Breast epithelium (tissue), 4 donors: ENCODE results near the gene CMTM4. TPM values are rescaled to one million over a fixed set of nuclear protein-coding genes. Genes with fewer than 3 reads are reported as not detected.
A peak's percentile ranks its signal among the peaks of the same experiment; 100 is the strongest.

Experiments
- DNase-seq, 2 donors: peaks; one replicate each; pipeline ENCODE4 v3.0.0-alpha.2; 2019; ENCODE audit warnings: low spot score in 2 of 2
- H3K27ac ChIP-seq, 2 donors: fragments of 200-600 bp; sonication (generic) in 1 of 2; one replicate each; pipeline ENCODE4 v1.5.1; 2016 to 2019; ENCODE audit warnings: mild to moderate bottlenecking in 1 of 2
- H3K27me3 ChIP-seq, 2 donors: fragments of 200-600 bp; sonication (generic) in 1 of 2; one replicate each; pipeline versions ENCODE4 v1.5.1 to v1.6.0; 2017 to 2019; ENCODE audit warnings: control low read depth in 1 of 2, mild to moderate bottlenecking in 1 of 2
- H3K36me3 ChIP-seq: fragments of 200-600 bp; one replicate; pipeline ENCODE4 v1.5.1; 2019
- H3K4me1 ChIP-seq, 2 donors: fragments of 200-600 bp; sonication (generic); one replicate each; pipeline ENCODE4 v1.5.1; 2016 to 2019; ENCODE audit warnings: control low read depth in 1 of 2
- H3K4me3 ChIP-seq, 3 donors: fragments of 200-600 bp; sonication (generic); 1 replicate in 2 of 3; 2 replicates in 1 of 3; pipeline ENCODE4 v1.5.1; 2016 to 2019; ENCODE audit warnings: mild to moderate bottlenecking in 3 of 3, moderate library complexity in 2 of 3
- H3K9me3 ChIP-seq, 2 donors: fragments of 200-600 bp; sonication (generic) in 1 of 2; one replicate each; pipeline ENCODE4 v1.5.1; 2016 to 2019; ENCODE audit warnings: control low read depth in 1 of 2
- CTCF ChIP-seq, 3 donors: fragments of 450-650 bp; IDR thresholded peaks; one replicate each; pipeline ENCODE4 v1.5.1; 2016 to 2017; ENCODE audit warnings: antibody characterized with exemption in 3 of 3, mild to moderate bottlenecking in 3 of 3, moderate library complexity in 3 of 3
- POLR2A ChIP-seq: fragments of 450-650 bp; IDR thresholded peaks from one replicate; pipeline ENCODE4 v1.6.1; 2016; ENCODE audit warnings: antibody characterized with exemption, mild to moderate bottlenecking, moderate library complexity
- POLR2AphosphoS5 ChIP-seq, 3 donors: sonication (generic); formaldehyde crosslinking; IDR thresholded peaks; one replicate each; pipeline ENCODE4 v1.6.1; 2017; ENCODE audit warnings: antibody characterized with exemption in 3 of 3
- intact Hi-C: fragments of 100-400 bp; cut with DNase I; formaldehyde crosslinking; loops from one replicate; pipeline ENCODE4 v1.15.1; 2023; ENCODE audit warnings: low total_unique reads
- total RNA-seq, 3 donors: library from RNA; depleted of rRNA; stranded (reverse); fragments of >200 nt; gene quantifications; one replicate each; pipeline ENCODE4 v1.1.0, GENCODE V29; 2016

The CMTM4 gene
- total RNA-seq, 3 donors from 2014 or later: 12.5 to 35.4 (median 33.7) TPM

DNA sequence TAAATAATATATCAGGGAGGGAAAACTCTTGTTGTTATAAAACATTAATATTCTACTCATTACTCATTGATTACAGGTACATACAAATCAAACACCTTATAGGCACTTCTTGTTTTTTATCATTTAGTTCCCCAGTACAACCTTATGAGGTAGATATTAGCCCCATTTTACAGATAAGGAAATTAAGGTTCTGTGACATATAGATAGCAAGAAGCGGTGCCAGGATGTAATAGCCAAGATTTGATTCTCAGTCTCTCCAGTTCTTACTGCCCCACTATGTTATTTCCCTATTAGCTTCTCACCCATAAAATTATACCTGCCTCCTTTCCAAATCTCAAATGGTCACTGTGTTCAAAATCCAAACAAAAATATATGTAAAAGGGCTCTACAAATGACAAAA, 55.2 kb downstream of the CMTM4 start:
- Histone ChIP-seq H3K9me3 (no peaks in the 10 kb centered on the region), H3K27me3 (no peaks in the 10 kb centered on the region), H3K4me3 (no peak overlapping the region), H3K36me3 (no peaks in the 10 kb centered on the region), H3K4me1 (no peaks in the 10 kb centered on the region), H3K27ac (no peak overlapping the region)
- intact Hi-C loops: loop anchor here (5.0 kb wide), 1 partner anchor 366 kb away; no protein-coding TSS in a partner anchor
- no peak for TF ChIP-seq CTCF (IDR thresholded peaks at IDR 0.05)
- no peak for TF ChIP-seq POLR2A
- TF ChIP-seq POLR2AphosphoS5 (IDR thresholded peaks at IDR 0.05): no peak
- DNase-seq: no peak

GRCh38 chr16:66640724-66641314, 55.7 kb downstream of the CMTM4 start:
- intact Hi-C loops: loop anchor here (5.0 kb wide), 1 partner anchor 366 kb away; no protein-coding TSS in a partner anchor
- Histone ChIP-seq H3K27me3 (no peaks in the 10 kb centered on the region), H3K36me3 (no peaks in the 10 kb centered on the region), H3K9me3 (no peaks in the 10 kb centered on the region), H3K4me3 (no peak overlapping the region), H3K4me1 (no peaks in the 10 kb centered on the region), H3K27ac (no peak overlapping the region)
- TF ChIP-seq CTCF (IDR thresholded peaks at IDR 0.05) (no peak), POLR2A (no peak), POLR2AphosphoS5 (IDR thresholded peaks at IDR 0.05) (no peak)
- DNase-seq: no peak

DNA sequence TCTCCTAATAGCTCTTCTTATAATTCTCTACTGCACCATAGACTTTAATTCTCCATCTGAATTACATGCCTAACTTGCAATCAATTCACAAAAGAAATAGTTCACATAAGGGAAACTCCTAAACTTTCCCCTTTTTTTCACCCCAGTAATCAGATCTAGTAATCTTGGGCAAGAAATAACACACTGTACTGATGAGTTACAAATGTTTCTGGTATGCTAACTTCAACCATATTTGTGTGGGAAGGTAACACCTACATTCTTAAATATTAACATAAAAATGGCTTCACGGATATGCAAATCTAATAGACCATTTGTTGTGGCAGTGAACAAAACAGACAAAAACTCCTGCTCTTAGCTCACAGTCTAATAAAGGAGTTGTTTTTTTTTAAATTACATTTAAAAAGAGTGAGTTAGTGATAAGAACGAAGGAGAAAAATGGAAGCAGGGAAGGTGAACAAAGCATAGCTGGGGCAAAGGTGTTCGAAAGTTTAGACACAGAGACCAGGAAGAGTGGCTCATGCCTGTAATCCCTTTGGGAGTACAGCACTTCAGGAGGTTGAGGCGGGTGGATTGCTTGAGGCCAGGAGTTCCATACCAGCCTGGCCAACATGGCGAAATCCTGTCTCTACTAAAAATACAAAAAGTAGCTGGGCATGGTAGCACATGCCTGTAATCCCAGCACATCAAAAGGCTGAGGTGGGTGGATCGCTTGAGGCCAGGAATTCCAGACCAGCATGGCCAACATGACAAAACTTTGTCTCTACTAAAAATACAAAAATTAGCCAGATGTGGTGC, 57.3 kb downstream of the CMTM4 start:
- peak in 1 of 2 donors; percentile 54 for DNase-seq
- Histone ChIP-seq H3K9me3 (no peaks in the 10 kb centered on the region), H3K4me3 (no peak overlapping the region), H3K27ac (peak overlapping the region in 1 of 2 donors; percentile 49), H3K4me1 (no peaks in the 10 kb centered on the region), H3K27me3 (no peaks in the 10 kb centered on the region), H3K36me3 (no peaks in the 10 kb centered on the region)
- no peak for TF ChIP-seq CTCF (IDR thresholded peaks at IDR 0.05)
- no peak for TF ChIP-seq POLR2AphosphoS5 (IDR thresholded peaks at IDR 0.05)
- TF ChIP-seq POLR2A: no peak
- intact Hi-C loops: no loop called here

DNA sequence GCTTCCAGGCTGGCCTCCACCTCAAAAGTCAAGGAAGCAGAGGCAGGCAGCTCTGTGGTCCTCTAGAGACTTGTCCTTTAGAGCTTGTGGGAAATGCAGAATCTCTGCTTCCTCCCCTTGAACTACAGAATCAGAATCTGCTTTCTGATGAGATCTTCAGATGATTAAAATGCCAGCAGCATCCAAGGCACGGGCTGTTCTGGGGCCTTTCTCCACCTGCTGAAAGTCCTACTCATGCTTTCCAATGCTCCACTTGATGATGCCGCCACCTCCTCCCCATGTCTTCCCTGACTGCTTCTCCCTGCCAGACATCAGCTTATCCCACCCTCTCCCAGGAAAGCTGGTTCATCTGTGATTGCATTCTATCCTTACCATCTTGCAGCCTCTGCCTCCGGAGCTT, 58.7 kb downstream of the CMTM4 start:
- Histone ChIP-seq H3K9me3 (no peaks in the 10 kb centered on the region), H3K4me1 (no peaks in the 10 kb centered on the region), H3K27me3 (no peaks in the 10 kb centered on the region), H3K4me3 (no peak overlapping the region), H3K27ac (no peak overlapping the region), H3K36me3 (no peaks in the 10 kb centered on the region)
- intact Hi-C loops: no loop called here
- no peak for TF ChIP-seq POLR2AphosphoS5 (IDR thresholded peaks at IDR 0.05)
- no peak for TF ChIP-seq CTCF (IDR thresholded peaks at IDR 0.05)
- no peak for TF ChIP-seq POLR2A
- no peak for DNase-seq

DNA sequence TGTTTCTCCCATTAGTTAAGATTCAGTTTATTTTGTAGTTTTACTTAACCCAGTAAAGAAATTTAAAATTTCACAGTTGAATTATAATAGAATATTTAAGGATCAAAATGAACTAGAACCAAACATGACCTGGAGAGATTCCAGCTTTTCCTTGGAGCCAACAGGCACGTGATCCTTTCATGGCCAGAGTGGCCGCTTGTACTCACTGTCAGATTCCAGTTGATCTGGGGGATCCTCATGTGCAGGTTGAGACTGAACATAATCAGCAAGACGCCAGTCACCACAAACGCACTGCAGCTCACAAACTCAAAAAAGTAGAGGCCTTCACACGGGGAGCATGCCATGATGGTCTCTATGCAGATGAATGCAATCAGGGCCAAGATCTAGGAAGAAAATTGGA, 60.3 kb downstream of the CMTM4 start:
- no peak for DNase-seq
- Histone ChIP-seq H3K4me3 (no peak overlapping the region), H3K4me1 (no peaks in the 10 kb centered on the region), H3K27ac (no peak overlapping the region), H3K9me3 (no peaks in the 10 kb centered on the region), H3K27me3 (no peaks in the 10 kb centered on the region), H3K36me3 (no peaks in the 10 kb centered on the region)
- TF ChIP-seq POLR2AphosphoS5 (IDR thresholded peaks at IDR 0.05) (no peak), POLR2A (no peak), CTCF (IDR thresholded peaks at IDR 0.05) (no peak)
- intact Hi-C loops: no loop called here
